ENCODE results near the gene YBX1. TPM values are rescaled to one million over a fixed set of nuclear protein-coding genes. Genes with fewer than 3 reads are reported as not detected.
A peak's percentile ranks its signal among the peaks of the same experiment; 100 is the strongest.
"Not testable (repeated sequence)": the region's sequence is repeated elsewhere in the genome, so short reads cannot be mapped to it uniquely, and the experiment has no call there.

Gene YBX1
- total RNA-seq, result 404 TPM

GRCh38 chr1:42681741-42682483 is at the start of gene YBX1:
TSS of gene YBX1 (plus strand) at chr1:42682418. CDS start at chr1:42682566, 148 bp downstream.
- peak; percentile 98 for ATAC-seq

GRCh38 chr1:42639116-42639515 is 43.1 kb upstream of the YBX1 start:
- no peak for ATAC-seq

GRCh38 chr1:42646056-42646455 is 36.2 kb upstream of the YBX1 start:
- no peak for ATAC-seq

GRCh38 chr1:42657201-42657600 is 25.0 kb upstream of the YBX1 start:
- no peak for ATAC-seq

GRCh38 chr1:42657981-42658876 is 24.0 kb upstream of the YBX1 start, which contains the start of gene PPIH:
TSS of gene PPIH (plus strand) at chr1:42658423. CDS start at chr1:42658447, 24 bp downstream.
- ATAC-seq, result peak; percentile 98

- peak; percentile 12 for ATAC-seq
Observed at GRCh38 chr1:42658877-42659337, 23.3 kb upstream of the YBX1 start.

GRCh38 chr1:42660907-42661500 is 21.2 kb upstream of the YBX1 start:
- ATAC-seq, result no peak

GRCh38 chr1:42669936-42670335 is 12.3 kb upstream of the YBX1 start:
- ATAC-seq, result no peak

- ATAC-seq, result no peak
Observed at GRCh38 chr1:42670425-42670824, 11.8 kb upstream of the YBX1 start.

GRCh38 chr1:42674214-42674613 is 8.0 kb upstream of the YBX1 start:
- ATAC-seq, result no peak

GRCh38 chr1:42674682-42675081 is 7.5 kb upstream of the YBX1 start:
- no peak for ATAC-seq

GRCh38 chr1:42675467-42675866 is 6.8 kb upstream of the YBX1 start:
- ATAC-seq, result peak; percentile 27

GRCh38 chr1:42676534-42677087 is 5.6 kb upstream of the YBX1 start:
- ATAC-seq, result no peak

- no peak for ATAC-seq
Observed at GRCh38 chr1:42679364-42679983, 2.7 kb upstream of the YBX1 start.

- no peak for ATAC-seq
Observed at GRCh38 chr1:42680055-42680454, 2.2 kb upstream of the YBX1 start.

- ATAC-seq, result no peak
Observed at GRCh38 chr1:42680921-42681683, 1.1 kb upstream of the YBX1 start.

GRCh38 chr1:42682484-42682738 is 193 bp downstream of the YBX1 start:
- not testable (repeated sequence) for ATAC-seq

- ATAC-seq, result peak; percentile 79
Observed at GRCh38 chr1:42682739-42683531, 717 bp downstream of the YBX1 start.

- no peak for ATAC-seq
Observed at GRCh38 chr1:42684139-42684538, 1.9 kb downstream of the YBX1 start.

- ATAC-seq, result no peak
Observed at GRCh38 chr1:42686418-42686817, 4.2 kb downstream of the YBX1 start.

- ATAC-seq, result peak; percentile 55
Observed at GRCh38 chr1:42689912-42690311, 7.7 kb downstream of the YBX1 start.

All from esophagus mucosa (tissue), 1 donor.